SK-N-MC (cell line): ENCODE data around the gene KIAA0040.

ENCODE experiments used
- EZH2 ChIP-seq: fragments of 200-600 bp; sonication (generic); IDR thresholded peaks from one replicate; pipeline ENCODE4 v1.6.1; 2017; ENCODE audit warnings: antibody characterized with exemption
- POLR2AphosphoS5 ChIP-seq: IDR thresholded peaks from 2 replicates; pipeline ENCODE4 v1.6.1; 2012; ENCODE audit warnings: mild to moderate bottlenecking, low read depth, low read length, borderline replicate concordance

DNA sequence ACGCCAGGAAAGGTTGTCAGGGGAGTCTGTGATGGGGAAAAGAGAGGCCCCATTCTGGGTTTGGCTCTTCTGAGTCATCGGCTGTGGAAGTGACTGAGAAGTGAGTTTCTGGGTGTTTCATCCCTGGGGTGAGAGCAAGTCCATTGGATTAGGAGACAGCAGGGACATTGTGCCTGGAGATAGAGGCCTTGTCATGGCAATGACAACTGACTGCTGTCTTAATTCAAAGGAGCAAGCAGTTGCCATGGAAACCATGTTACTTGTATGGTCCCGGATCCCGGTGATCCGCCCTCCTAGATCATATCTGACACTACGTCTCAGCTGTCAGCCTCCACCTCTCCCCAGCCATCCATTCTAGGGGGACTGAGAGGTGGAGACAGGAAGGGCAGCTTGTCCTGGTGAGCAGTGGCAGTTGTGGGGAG is 34.4 kb downstream of the KIAA0040 start:
- TF ChIP-seq EZH2, result no peak
- no peak for TF ChIP-seq POLR2AphosphoS5
